ENCODE measurements around the gene IL36A. TPM values are rescaled to one million over a fixed set of nuclear protein-coding genes. Genes with fewer than 3 reads are reported as not detected.

The IL36A gene, protein sequence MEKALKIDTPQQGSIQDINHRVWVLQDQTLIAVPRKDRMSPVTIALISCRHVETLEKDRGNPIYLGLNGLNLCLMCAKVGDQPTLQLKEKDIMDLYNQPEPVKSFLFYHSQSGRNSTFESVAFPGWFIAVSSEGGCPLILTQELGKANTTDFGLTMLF
- total RNA-seq: not detected
- polyA plus RNA-seq: not detected
- long read RNA-seq, donor 1: 0 reads
- long read RNA-seq, donor 2: 0 reads

DNA sequence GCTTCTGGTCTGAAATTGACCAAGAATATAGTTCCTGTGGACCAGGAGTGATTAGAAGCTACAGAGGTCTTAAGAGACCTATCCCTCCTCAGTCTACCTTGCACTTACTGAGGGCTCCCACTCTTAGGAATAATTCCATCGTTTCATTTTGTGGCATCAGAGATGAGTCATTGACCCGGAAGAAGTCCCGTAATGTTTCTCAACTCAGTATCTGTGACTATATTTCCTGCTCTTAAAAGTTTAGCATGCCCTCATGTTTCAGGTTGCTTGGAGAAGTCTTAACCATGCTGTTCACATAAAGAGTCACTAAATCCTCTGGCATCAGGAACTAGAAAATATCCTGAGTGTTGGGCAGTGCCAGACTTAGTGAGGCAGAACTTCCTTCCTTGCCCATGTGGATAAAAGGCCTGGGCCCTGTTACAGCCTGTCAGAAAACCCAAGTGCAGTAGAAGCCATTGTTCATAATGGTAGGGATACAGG is at the start of gene IL36A:
Gene IL36A, plus strand, starts transcription at position 430 of the 480 bp plus-strand sequence. CDS start 413 bp downstream, outside the sequence.
- H3K27ac ChIP-seq (ENCODE audit: low read depth in 1 of 2, low read length in 2 of 2): no peak within 1 kb of the TSS
- DNase-seq: no peak
- intact Hi-C loops (cut with DNase I): no loop called here
- 83 to 84% methylated on average over 3 of the region's 3 CpGs for whole genome bisulfite sequencing, 2 donors
- no peaks in the 10 kb centered on the region for H3K27me3 ChIP-seq (ENCODE audit: control insufficient read depth in 1 of 2, insufficient read depth in 2 of 2, low read length in 1 of 2)
- H3K4me3 ChIP-seq (ENCODE audit: low read length in 2 of 2): no peak within 1 kb of the TSS
- no peak for ATAC-seq (ENCODE audit: low FRiP score)
- H3K4me1 ChIP-seq (ENCODE audit: control insufficient read depth in 1 of 2, insufficient read depth in 2 of 2, low read length in 2 of 2): no peaks in the 10 kb centered on the region
- no peaks in the 10 kb centered on the region for H3K36me3 ChIP-seq (ENCODE audit: control insufficient read depth in 1 of 2, insufficient read depth in 2 of 2, low read length in 1 of 2)
- H3K9me3 ChIP-seq (ENCODE audit: control insufficient read depth, low read length): peaks cover 3% of the 10 kb centered on the region

DNA sequence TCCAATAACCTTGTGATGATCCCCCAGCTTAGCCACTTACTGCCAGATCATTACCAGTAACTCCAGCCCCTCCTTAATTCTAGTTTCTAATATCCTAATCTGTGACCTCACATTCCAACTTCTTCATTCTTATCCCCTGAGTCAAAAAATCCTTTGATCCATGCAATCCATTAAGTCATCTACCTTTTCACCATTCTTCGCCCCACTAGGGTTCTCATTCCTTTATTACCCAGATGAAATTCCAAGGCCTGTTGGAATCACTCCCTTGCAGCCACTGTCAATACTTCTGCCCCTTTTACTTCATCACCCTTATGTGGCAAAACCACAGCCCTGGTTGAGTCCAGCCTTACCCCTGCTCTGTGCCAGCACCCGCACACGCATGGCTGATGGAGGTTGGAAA is 47.7 kb upstream of the IL36A start:
- DNase-seq (no peak), ATAC-seq (ENCODE audit: low FRiP score) (no peak)
- Histone ChIP-seq H3K4me1 (ENCODE audit: control insufficient read depth in 1 of 2, insufficient read depth in 2 of 2, low read length in 2 of 2) (no peaks in the 10 kb centered on the region), H3K27ac (ENCODE audit: low read depth in 1 of 2, low read length in 2 of 2) (no peak overlapping the region), H3K27me3 (ENCODE audit: control insufficient read depth in 1 of 2, insufficient read depth in 2 of 2, low read length in 1 of 2) (no peaks in the 10 kb centered on the region), H3K36me3 (ENCODE audit: control insufficient read depth in 1 of 2, insufficient read depth in 2 of 2, low read length in 1 of 2) (no peaks in the 10 kb centered on the region), H3K9me3 (ENCODE audit: control insufficient read depth, low read length) (no peaks in the 10 kb centered on the region), H3K4me3 (ENCODE audit: low read length in 2 of 2) (no peak overlapping the region)
- WGBS, 2 donors: 93 to 94% methylated on average over 3 of the region's 3 CpGs
- intact Hi-C loops (cut with DNase I): no loop called here

DNA sequence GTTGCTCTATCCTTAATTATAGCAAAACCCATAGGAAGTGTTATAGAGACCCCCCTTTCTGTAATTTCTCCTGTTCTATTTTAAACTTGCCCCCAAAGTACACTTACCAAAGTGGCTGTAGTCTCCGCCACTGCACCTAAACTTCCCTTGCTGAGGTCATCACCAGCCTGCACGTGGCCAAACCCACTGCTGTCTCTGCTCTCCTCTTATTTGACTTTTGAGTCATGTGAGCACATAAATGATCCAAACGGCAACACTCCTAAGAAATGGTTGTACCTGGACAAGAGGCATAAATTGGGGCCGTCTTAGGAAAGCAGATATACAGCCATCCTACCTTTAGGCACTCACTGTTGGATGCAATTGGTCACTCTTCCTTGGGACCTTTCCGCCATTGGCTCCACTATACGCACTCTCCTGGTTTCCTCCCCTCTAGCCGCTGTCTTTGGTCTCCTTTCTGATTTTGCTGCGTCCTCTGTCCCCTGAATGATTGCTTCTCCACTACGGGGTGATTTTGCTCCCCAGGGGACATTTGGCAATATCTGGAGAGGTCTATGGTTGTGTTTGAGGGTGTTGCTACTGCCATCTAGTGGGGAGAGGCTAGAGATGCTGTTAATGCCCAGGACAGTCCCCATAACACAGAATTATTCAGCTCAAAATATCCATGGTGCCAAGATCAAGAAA is 46.7 kb upstream of the IL36A start:
- ATAC-seq (ENCODE audit: low FRiP score): no peak
- Histone ChIP-seq H3K36me3 (ENCODE audit: control insufficient read depth in 1 of 2, insufficient read depth in 2 of 2, low read length in 1 of 2) (no peaks in the 10 kb centered on the region), H3K9me3 (ENCODE audit: control insufficient read depth, low read length) (no peaks in the 10 kb centered on the region), H3K27me3 (ENCODE audit: control insufficient read depth in 1 of 2, insufficient read depth in 2 of 2, low read length in 1 of 2) (no peaks in the 10 kb centered on the region), H3K4me3 (ENCODE audit: low read length in 2 of 2) (no peak overlapping the region), H3K4me1 (ENCODE audit: control insufficient read depth in 1 of 2, insufficient read depth in 2 of 2, low read length in 2 of 2) (no peaks in the 10 kb centered on the region), H3K27ac (ENCODE audit: low read depth in 1 of 2, low read length in 2 of 2) (no peak overlapping the region)
- intact Hi-C loops (cut with DNase I): no loop called here
- no peak for DNase-seq
- WGBS, 2 donors: 31 to 49% methylated on average over 9 of the region's 9 CpGs

DNA sequence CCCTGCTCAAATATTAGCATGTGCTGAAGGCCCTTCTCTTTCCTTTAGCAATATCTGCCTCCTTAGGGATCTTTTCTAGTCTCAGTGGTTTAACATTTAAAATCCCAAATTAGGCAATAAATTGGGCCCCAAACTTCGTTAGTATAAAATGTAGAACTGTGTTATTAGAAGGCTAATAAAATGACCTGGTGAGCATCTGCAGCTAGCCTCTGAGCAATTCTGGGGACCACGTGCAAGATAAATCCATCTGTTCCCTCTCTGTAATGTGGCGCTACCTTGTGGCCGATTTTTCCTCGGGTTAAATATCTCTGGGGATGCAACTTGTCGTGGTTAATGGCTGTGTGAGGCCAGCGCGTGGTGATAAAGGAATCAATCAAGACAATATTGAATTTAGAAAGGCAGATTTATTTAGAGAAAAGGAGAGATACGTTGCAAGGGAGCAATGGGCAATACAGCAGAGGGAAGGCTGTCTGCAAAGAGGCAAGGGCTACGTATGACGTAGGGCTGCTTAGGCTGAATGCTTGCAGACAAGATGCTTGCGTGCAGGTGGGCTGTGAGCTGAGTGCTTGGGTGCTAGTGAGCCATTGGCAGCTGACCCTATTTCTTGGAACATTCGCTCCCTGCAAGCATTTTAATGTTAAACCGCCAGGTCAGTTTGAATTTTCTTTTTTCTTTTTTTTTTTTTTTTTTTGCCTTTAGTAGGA is 46.0 kb upstream of the IL36A start:
- Histone ChIP-seq H3K36me3 (ENCODE audit: control insufficient read depth in 1 of 2, insufficient read depth in 2 of 2, low read length in 1 of 2) (no peaks in the 10 kb centered on the region), H3K27ac (ENCODE audit: low read depth in 1 of 2, low read length in 2 of 2) (no peak overlapping the region), H3K4me1 (ENCODE audit: control insufficient read depth in 1 of 2, insufficient read depth in 2 of 2, low read length in 2 of 2) (no peaks in the 10 kb centered on the region), H3K9me3 (ENCODE audit: control insufficient read depth, low read length) (no peaks in the 10 kb centered on the region), H3K27me3 (ENCODE audit: control insufficient read depth in 1 of 2, insufficient read depth in 2 of 2, low read length in 1 of 2) (no peaks in the 10 kb centered on the region), H3K4me3 (ENCODE audit: low read length in 2 of 2) (no peak overlapping the region)
- 65 to 67% methylated on average over 14 of the region's 14 CpGs for WGBS, 2 donors
- DNase-seq (no peak), ATAC-seq (ENCODE audit: low FRiP score) (no peak)
- intact Hi-C loops (cut with DNase I): no loop called here

DNA sequence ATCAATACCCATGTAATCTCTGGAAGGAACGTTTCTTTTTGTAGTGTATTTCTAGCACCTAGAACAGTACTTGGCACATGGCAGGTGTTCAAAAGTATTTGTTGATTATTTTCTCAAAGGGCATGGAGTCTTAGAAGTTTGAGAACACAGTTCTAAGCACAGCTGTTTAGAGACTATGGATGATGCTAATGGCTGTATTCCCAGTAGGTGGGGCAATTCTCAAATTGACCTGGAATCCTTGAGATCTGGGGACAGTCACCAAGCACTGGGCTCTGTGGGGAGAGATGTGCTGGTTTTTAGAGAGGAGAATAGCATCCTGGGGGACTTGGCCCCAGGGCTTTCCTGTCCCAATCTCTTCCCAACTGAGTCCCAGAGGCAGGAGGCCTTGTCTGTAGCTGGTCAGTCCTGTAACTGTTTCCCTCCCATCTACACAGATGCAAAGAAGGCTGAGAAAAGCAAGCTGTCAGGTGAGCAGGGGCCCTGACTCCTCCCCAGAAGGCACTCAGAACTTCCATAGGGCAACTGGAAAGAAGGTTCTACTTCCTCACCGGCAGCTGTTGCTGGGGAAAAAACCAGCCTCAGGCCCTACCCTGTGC is 44.9 kb upstream of the IL36A start:
- ATAC-seq (ENCODE audit: low FRiP score): no peak
- Histone ChIP-seq H3K4me3 (ENCODE audit: low read length in 2 of 2) (no peak overlapping the region), H3K9me3 (ENCODE audit: control insufficient read depth, low read length) (no peaks in the 10 kb centered on the region), H3K4me1 (ENCODE audit: control insufficient read depth in 1 of 2, insufficient read depth in 2 of 2, low read length in 2 of 2) (no peaks in the 10 kb centered on the region), H3K36me3 (ENCODE audit: control insufficient read depth in 1 of 2, insufficient read depth in 2 of 2, low read length in 1 of 2) (no peaks in the 10 kb centered on the region), H3K27me3 (ENCODE audit: control insufficient read depth in 1 of 2, insufficient read depth in 2 of 2, low read length in 1 of 2) (no peaks in the 10 kb centered on the region), H3K27ac (ENCODE audit: low read depth in 1 of 2, low read length in 2 of 2) (no peak overlapping the region)
- intact Hi-C loops (cut with DNase I): no loop called here
- no peak for DNase-seq
- WGBS, 2 donors: 44 to 62% methylated on average over 2 of the region's 2 CpGs

DNA sequence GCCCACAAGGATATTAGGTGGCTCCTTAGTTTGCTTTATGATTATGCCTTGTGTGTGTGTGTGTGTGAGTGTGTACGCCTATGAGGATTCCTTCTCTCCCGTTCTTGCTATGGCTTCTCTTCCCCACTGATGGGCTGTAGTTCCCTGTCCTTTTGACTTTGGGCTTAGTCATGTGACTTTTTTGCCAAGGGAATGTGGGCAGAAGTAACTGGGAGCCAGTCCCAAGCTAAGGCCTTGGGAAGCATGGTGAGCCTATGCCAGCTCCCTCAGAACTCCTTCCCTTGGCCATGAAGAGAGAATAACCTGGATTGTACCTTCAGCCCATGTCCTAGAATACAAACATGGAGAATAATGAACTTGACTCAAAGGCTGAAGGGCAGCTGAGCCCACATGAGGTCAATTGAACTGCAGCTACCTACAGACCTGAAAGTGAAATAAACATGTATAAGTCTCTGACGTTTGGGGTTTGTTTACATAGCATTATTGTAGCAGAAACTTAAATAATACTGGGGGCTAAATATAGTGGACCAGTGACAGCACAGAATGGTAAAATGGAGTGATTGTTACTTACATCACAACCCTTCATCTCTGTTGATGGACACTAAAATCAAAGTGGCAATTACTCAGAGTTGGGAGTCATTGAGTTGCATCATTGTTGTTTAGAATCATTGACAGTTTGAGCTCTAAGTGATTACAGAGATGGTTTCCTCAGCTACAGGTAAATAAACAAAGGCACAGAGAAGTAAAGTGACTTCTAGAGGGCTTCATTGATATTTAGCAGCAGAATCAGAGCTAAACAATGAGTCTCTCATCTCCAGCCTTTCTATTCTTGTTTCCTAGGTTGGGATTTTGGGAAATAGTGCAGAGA is 42.7 kb upstream of the IL36A start:
- Histone ChIP-seq H3K36me3 (ENCODE audit: control insufficient read depth in 1 of 2, insufficient read depth in 2 of 2, low read length in 1 of 2) (no peaks in the 10 kb centered on the region), H3K27ac (ENCODE audit: low read depth in 1 of 2, low read length in 2 of 2) (no peak overlapping the region), H3K9me3 (ENCODE audit: control insufficient read depth, low read length) (no peaks in the 10 kb centered on the region), H3K27me3 (ENCODE audit: control insufficient read depth in 1 of 2, insufficient read depth in 2 of 2, low read length in 1 of 2) (no peaks in the 10 kb centered on the region), H3K4me3 (ENCODE audit: low read length in 2 of 2) (no peak overlapping the region), H3K4me1 (ENCODE audit: control insufficient read depth in 1 of 2, insufficient read depth in 2 of 2, low read length in 2 of 2) (no peaks in the 10 kb centered on the region)
- WGBS, 2 donors: 63 to 64% methylated on average over 3 of the region's 3 CpGs
- no peak for DNase-seq
- intact Hi-C loops (cut with DNase I): no loop called here
- ATAC-seq (ENCODE audit: low FRiP score): no peak

DNA sequence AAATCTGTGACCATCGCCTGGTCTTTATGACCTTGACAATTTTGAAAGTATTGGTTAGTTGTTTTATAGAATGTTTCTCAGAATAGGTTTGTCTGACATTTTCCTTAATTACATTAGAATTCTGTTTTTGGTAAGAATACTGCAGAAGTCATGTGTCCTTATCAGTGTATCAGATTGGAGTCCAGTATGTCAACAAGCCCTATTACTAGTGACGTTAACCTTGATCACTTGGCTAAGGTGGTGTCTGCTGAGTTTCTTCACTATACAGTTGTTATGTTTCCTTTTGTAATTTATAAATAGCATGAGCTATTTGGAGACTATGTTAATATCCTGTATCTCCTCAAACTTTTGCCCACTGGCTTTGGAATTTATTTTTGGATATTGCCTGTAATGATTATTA is 38.2 kb upstream of the IL36A start:
- no peak for DNase-seq
- 55 to 66% methylated on average over 2 of the region's 2 CpGs for whole genome bisulfite sequencing, 2 donors
- peaks cover 3% of the 10 kb centered on the region for H3K9me3 ChIP-seq (ENCODE audit: control insufficient read depth, low read length)
- intact Hi-C loops (cut with DNase I): no loop called here
- H3K27ac ChIP-seq (ENCODE audit: low read depth in 1 of 2, low read length in 2 of 2): no peak overlapping the region
- ATAC-seq (ENCODE audit: low FRiP score): no peak
- peaks cover 0 to 3% of the 10 kb centered on the region in 2 donors for H3K27me3 ChIP-seq (ENCODE audit: control insufficient read depth in 1 of 2, insufficient read depth in 2 of 2, low read length in 1 of 2)
- H3K4me3 ChIP-seq (ENCODE audit: low read length in 2 of 2): no peak overlapping the region
- H3K4me1 ChIP-seq (ENCODE audit: control insufficient read depth in 1 of 2, insufficient read depth in 2 of 2, low read length in 2 of 2): no peaks in the 10 kb centered on the region
- no peaks in the 10 kb centered on the region for H3K36me3 ChIP-seq (ENCODE audit: control insufficient read depth in 1 of 2, insufficient read depth in 2 of 2, low read length in 1 of 2)

DNA sequence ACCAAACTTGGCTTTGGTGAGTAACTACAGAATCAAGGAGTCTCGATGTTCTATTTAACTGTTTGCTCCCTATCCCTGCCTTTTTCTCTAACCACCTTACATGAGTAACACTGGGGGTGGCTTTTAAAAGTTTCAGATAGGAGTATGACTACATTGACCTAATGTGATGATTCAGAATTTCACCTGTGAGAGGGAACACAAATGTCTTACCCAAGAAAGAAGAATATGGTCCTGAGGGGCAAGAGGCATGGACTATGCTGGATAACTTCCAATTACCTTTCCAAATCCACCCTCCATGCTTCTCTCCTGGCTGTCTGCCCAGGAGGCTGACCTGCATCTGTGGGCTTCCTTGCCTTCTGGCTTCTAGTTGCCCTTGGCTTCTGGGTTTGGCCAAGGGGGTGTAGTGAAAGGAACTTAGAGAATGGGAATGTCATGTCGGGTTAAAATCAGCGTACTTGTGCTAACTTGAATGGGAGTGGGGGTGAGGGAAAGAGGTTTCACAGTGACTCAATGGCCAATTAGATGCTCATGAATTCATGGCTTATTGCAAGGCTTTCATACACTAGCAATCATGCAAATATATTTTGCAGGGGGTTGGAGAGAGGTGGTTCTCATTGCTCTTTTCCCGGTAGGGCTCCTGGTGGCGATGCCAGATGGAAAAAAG is 32.7 kb upstream of the IL36A start:
- H3K27me3 ChIP-seq (ENCODE audit: control insufficient read depth in 1 of 2, insufficient read depth in 2 of 2, low read length in 1 of 2): peaks cover 0 to 3% of the 10 kb centered on the region in 2 donors
- WGBS, 2 donors: 91 to 92% methylated on average over 5 of the region's 5 CpGs
- no peaks in the 10 kb centered on the region for H3K4me1 ChIP-seq (ENCODE audit: control insufficient read depth in 1 of 2, insufficient read depth in 2 of 2, low read length in 2 of 2)
- H3K36me3 ChIP-seq (ENCODE audit: control insufficient read depth in 1 of 2, insufficient read depth in 2 of 2, low read length in 1 of 2): no peaks in the 10 kb centered on the region
- no peak for DNase-seq
- no peak overlapping the region for H3K27ac ChIP-seq (ENCODE audit: low read depth in 1 of 2, low read length in 2 of 2)
- peaks cover 4% of the 10 kb centered on the region for H3K9me3 ChIP-seq (ENCODE audit: control insufficient read depth, low read length)
- H3K4me3 ChIP-seq (ENCODE audit: low read length in 2 of 2): no peak overlapping the region
- intact Hi-C loops (cut with DNase I): no loop called here
- ATAC-seq (ENCODE audit: low FRiP score): no peak
